Rectal smooth muscle tissue (tissue), 1 donor: ENCODE measurements around the gene RAP1GAP2.
A peak's percentile ranks its signal among the peaks of the same experiment; 100 is the strongest.
"Not testable (repeated sequence)": the region's sequence is repeated elsewhere in the genome, so short reads cannot be mapped to it uniquely, and the experiment has no call there.

Source experiments
- H3K27ac ChIP-seq: one replicate; pipeline ENCODE4 v1.7.0; 2013; ENCODE audit warnings: low read depth, low read length, inconsistent platforms
- H3K27me3 ChIP-seq: one replicate; pipeline ENCODE4 v1.7.0; 2013; ENCODE audit warnings: low read length; ENCODE audit not compliant: control insufficient read depth, insufficient read depth
- H3K36me3 ChIP-seq: one replicate; pipeline ENCODE4 v1.7.0; 2013; ENCODE audit warnings: low read length; ENCODE audit not compliant: control insufficient read depth, insufficient read depth
- H3K4me1 ChIP-seq: one replicate; pipeline ENCODE4 v1.7.0; 2013; ENCODE audit warnings: low read length; ENCODE audit not compliant: control insufficient read depth, insufficient read depth
- H3K4me3 ChIP-seq: one replicate; pipeline ENCODE4 v1.7.0; 2013; ENCODE audit warnings: low read length
- H3K9ac ChIP-seq: one replicate; pipeline ENCODE4 v1.7.0; 2013; ENCODE audit warnings: low read length

The RAP1GAP2 gene

DNA sequence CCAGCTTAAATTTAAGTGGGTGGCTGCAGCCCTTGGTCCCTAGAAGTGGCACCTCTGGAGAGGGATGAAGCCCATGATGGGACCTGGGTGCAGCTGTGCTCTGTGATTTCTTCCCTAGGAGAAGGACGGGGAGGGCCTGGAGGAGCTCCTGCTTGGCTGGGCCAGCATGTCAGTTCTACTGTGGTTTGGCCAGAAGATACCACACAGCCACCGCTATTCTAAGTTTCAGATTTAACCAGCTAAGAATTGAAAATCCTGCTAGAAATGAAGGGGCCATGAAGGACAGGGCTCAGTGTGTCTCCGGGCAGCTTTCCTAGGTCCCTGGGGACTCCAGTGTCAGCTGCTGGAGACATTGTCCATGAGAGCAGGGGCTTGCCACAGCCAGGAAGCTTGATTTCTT is 9.7 kb downstream of the RAP1GAP2 start:
- H3K4me3 ChIP-seq, result no peak overlapping the region
- H3K27ac ChIP-seq, result no peak overlapping the region
- no peak overlapping the region for H3K9ac ChIP-seq
- H3K27me3 ChIP-seq, result no peaks in the 10 kb centered on the region
- no peaks in the 10 kb centered on the region for H3K4me1 ChIP-seq
- no peaks in the 10 kb centered on the region for H3K36me3 ChIP-seq

DNA sequence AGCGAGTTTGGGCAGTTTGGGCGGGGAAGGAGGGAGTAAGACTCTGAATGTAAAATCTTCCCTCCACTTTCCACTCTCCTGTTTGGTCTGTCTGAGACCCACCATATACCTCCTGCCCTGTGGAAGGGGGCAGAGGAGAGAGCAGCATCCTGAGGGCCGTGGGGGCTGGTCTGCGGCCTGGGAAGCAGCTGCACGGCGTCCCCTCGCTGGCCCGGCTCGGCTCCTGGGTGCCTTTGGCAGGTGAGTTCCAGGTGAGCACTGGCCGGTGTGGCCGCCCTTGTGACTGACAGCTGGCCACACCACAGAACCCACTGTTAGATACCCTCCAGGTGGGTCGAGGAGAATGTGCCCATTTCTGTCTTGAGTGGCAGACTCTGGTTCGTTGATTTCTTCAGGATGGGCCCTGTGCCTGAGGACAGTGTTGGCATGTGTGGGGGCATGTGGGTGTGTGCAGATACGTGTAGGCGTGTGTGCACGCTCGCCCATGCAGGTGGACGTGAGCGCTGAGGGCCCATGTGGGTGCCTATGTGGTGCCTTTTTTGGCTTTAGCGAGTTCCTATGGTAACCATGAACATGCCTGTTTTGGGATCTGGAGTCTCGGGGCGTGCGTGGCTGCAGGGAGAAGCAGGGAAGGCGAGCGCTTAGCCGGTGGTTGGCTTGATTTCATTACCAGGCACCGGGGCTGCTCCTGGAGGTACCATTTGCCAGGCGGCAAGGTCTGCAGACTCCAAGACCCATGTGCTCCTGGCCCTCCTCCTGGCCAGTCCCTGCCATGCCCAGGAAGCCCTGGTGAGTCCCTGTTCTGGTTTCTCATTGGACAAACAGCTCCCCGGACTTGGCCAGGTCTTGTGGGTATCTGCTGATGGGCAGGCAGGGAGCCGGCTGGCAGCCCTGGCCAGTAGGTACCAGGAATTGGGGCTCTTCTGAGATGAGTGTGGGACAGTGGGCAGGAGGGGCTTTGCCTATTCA is 12.4 kb downstream of the RAP1GAP2 start:
- no peaks in the 10 kb centered on the region for H3K4me1 ChIP-seq
- H3K36me3 ChIP-seq, result no peaks in the 10 kb centered on the region
- H3K9ac ChIP-seq, result no peak overlapping the region
- H3K27me3 ChIP-seq, result no peaks in the 10 kb centered on the region
- no peak overlapping the region for H3K4me3 ChIP-seq
- no peak overlapping the region for H3K27ac ChIP-seq

- no peaks in the 10 kb centered on the region for H3K36me3 ChIP-seq
- H3K4me1 ChIP-seq, result no peaks in the 10 kb centered on the region
- no peak overlapping the region for H3K27ac ChIP-seq
Measured at GRCh38 chr17:2809337-2809736, 13.1 kb downstream of the RAP1GAP2 start.

GRCh38 chr17:2814049-2814448 is 17.8 kb downstream of the RAP1GAP2 start:
- no peaks in the 10 kb centered on the region for H3K36me3 ChIP-seq
- H3K4me1 ChIP-seq, result no peaks in the 10 kb centered on the region
- no peak overlapping the region for H3K9ac ChIP-seq
- no peaks in the 10 kb centered on the region for H3K27me3 ChIP-seq
- H3K27ac ChIP-seq, result no peak overlapping the region
- no peak overlapping the region for H3K4me3 ChIP-seq

More at GRCh38 chr17:2809337-2809736, 13.1 kb downstream of the RAP1GAP2 start:
- no peak overlapping the region for H3K4me3 ChIP-seq
- no peak overlapping the region for H3K9ac ChIP-seq
- no peaks in the 10 kb centered on the region for H3K27me3 ChIP-seq

GRCh38 chr17:2814481-2815341 is 18.5 kb downstream of the RAP1GAP2 start:
- no peak overlapping the region for H3K9ac ChIP-seq
- H3K4me3 ChIP-seq, result peak overlapping the region; percentile 36
- no peaks in the 10 kb centered on the region for H3K36me3 ChIP-seq
- H3K4me1 ChIP-seq, result no peaks in the 10 kb centered on the region
- no peak overlapping the region for H3K27ac ChIP-seq
- H3K27me3 ChIP-seq, result no peaks in the 10 kb centered on the region

DNA sequence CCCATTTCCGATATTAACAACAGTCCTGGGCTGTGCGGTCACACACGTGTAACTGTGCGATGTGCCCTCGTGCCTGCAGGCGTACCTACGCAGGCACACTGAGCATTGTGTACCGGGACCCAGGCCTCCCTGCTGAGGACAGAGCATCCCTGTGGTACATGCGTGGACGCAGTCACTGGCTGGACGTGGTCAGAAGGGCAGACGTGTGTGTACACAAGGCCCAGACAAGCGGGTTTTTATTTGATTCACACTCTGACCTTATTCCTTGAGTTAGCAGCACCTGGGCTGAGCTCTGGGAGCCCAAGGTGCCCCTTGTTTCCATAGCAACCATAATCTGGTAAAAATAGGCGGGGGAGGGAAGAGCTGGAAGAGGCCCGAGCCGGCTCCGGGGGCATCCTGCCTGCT is 19.5 kb downstream of the RAP1GAP2 start:
- Histone ChIP-seq H3K27me3 (no peaks in the 10 kb centered on the region), H3K9ac (no peak overlapping the region), H3K4me1 (no peaks in the 10 kb centered on the region), H3K36me3 (no peaks in the 10 kb centered on the region), H3K4me3 (no peak overlapping the region), H3K27ac (no peak overlapping the region)

GRCh38 chr17:2816688-2817087 is 20.4 kb downstream of the RAP1GAP2 start:
- H3K36me3 ChIP-seq, result no peaks in the 10 kb centered on the region
- no peaks in the 10 kb centered on the region for H3K27me3 ChIP-seq
- H3K9ac ChIP-seq, result no peak overlapping the region
- H3K4me3 ChIP-seq, result no peak overlapping the region
- H3K27ac ChIP-seq, result no peak overlapping the region
- no peaks in the 10 kb centered on the region for H3K4me1 ChIP-seq

DNA sequence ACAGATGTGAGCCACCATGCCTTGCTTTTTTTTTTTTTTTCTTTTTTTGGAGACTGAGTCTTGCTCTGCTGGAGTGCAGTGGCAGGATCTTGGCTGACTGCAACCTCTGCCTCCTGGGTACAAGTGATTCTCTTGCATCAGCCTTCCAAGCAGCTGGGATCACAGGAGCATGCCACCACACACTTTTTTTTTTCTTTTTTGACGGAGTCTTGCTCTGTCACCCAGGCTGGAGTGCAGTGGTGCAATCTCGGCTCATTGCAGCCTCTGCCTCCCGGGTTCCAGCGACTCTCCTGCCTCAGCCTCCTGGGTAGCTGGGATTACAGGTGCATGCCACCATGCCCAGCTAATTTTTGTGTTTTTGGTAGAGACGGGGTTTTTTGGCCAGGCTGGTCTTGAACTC is 23.1 kb downstream of the RAP1GAP2 start:
- H3K4me1 ChIP-seq, H3K27ac ChIP-seq, H3K4me3 ChIP-seq, H3K9ac ChIP-seq, H3K27me3 ChIP-seq, H3K36me3 ChIP-seq: not testable (repeated sequence)

DNA sequence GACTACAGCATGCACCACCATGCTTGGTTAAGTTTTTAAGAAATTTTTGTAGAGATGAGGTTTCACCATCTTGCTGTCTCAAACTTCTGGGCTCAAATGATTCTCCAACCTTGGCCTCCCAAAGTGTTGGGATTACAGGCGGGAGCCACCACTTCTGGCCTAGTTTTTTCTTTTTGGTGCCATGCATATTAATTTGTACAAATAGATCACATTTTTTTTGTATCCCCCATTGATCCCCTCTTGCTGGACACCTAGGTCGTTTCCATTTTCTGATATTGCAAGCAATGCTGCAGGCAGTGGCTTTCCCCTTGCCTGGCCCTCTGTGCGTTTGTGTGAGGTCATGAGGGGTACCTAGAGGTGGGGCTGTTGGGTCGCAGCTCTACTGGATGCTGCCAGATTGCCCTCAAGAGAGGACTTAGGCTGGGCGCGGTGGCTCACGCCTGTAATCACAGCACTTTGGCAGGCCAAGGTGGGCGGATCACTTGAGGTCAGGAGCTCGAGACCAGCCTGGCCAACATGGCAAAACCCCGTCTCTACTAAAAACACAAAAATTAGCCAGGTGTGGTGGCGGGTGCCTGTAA is 23.8 kb downstream of the RAP1GAP2 start:
- no peaks in the 10 kb centered on the region for H3K4me1 ChIP-seq
- H3K36me3 ChIP-seq, result no peaks in the 10 kb centered on the region
- H3K27ac ChIP-seq, result no peak overlapping the region
- H3K4me3 ChIP-seq, result no peak overlapping the region
- H3K27me3 ChIP-seq, result no peaks in the 10 kb centered on the region
- H3K9ac ChIP-seq, result no peak overlapping the region

GRCh38 chr17:2821868-2822267 is 25.6 kb downstream of the RAP1GAP2 start:
- Histone ChIP-seq H3K4me3 (no peak overlapping the region), H3K27me3 (no peaks in the 10 kb centered on the region), H3K4me1 (no peaks in the 10 kb centered on the region), H3K27ac (no peak overlapping the region), H3K9ac (no peak overlapping the region), H3K36me3 (no peaks in the 10 kb centered on the region)

DNA sequence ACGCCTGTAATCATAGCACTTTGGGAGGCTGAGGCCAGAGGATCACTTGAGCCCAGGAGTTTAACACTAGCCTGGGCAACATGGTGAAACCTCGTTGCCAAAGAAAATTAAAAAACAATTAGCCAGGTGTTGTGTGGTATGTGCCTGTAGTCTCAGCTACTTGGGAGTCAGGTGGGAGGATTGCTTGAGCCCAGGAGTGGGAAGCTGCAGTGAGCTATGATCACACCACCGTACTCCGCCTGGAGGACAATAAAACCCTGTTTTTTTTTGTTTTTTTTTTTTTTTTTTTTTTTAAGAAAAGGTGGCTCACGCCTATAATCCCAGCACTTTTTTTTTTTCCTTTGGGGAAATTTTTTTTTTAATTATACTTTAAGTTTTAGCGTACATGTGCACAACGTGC is 26.1 kb downstream of the RAP1GAP2 start:
- Histone ChIP-seq H3K27ac (no peak overlapping the region), H3K4me3 (no peak overlapping the region), H3K4me1 (no peaks in the 10 kb centered on the region), H3K36me3 (no peaks in the 10 kb centered on the region), H3K9ac (no peak overlapping the region), H3K27me3 (no peaks in the 10 kb centered on the region)

DNA sequence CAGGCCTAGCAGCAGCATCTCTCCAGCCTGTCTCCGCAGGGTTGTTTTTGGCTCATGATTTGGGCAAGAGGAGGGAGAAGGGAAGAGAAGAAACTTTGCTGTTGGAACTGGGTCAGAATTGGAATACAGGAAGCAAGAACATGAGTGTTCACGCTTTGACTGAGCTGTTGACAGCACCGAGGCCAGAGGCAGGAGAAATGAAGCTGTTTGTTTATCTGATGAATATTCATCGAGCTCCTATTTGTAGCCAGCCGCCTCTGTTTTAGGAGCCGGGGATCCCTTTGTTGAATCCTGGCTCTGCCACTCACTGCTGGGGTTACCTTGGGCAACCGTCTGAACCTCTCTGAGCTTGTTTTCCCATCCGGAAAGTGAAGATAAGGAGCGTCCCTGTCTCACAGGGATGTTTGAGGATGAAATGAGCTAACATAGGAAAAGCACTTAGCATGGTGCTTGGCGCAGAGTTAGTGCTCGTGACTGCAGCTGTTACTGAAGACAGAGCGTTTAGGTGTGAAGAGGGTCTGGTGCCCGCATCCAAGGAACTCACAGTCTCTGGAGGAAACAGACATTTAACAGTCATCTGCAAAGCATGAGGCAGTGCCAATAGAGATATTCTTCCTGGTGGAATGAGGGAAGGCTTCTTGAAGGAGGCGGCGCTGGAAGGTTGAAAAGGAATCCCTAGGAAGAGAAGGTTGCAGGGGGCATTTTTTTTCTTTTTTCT is 29.2 kb downstream of the RAP1GAP2 start:
- Histone ChIP-seq H3K36me3 (no peaks in the 10 kb centered on the region), H3K27me3 (no peaks in the 10 kb centered on the region), H3K4me3 (no peak overlapping the region), H3K4me1 (no peaks in the 10 kb centered on the region), H3K9ac (no peak overlapping the region), H3K27ac (no peak overlapping the region)
